Progenitor cell of endocrine pancreas (in vitro differentiated cells): Measurements from ENCODE around the gene IRAK2. TPM values are rescaled to one million over a fixed set of nuclear protein-coding genes. Genes with fewer than 3 reads are reported as not detected.
A peak's percentile ranks its signal among the peaks of the same experiment; 100 is the strongest.

ENCODE experiments used
- DNase-seq: peaks from one replicate; pipeline ENCODE4 v3.0.0; 2021; ENCODE audit warnings: low spot score; ENCODE audit not compliant: unreplicated experiment
- H3K27ac Mint-ChIP-seq: 2 replicates; pipeline ENCODE4 v1.8.0; 2021; ENCODE audit warnings: mild to moderate bottlenecking, moderate library complexity, mixed read lengths
- H3K27me3 Mint-ChIP-seq: 2 replicates; pipeline ENCODE4 v1.8.0; 2021; ENCODE audit warnings: mixed read lengths
- H3K36me3 Mint-ChIP-seq: 2 replicates; pipeline ENCODE4 v1.8.0; 2022; ENCODE audit warnings: mixed read lengths; ENCODE audit not compliant: insufficient read depth
- H3K4me1 Mint-ChIP-seq: 2 replicates; pipeline ENCODE4 v1.8.0; 2021; ENCODE audit warnings: low read depth, mixed read lengths
- H3K4me3 Mint-ChIP-seq: 2 replicates; pipeline ENCODE4 v1.8.0; 2021; ENCODE audit warnings: low read depth, mild to moderate bottlenecking, moderate library complexity, mixed read lengths
- H3K9me3 Mint-ChIP-seq: 2 replicates; pipeline ENCODE4 v1.8.0; 2021; ENCODE audit warnings: low read depth, mixed read lengths
- total RNA-seq: library from RNA; stranded (reverse); gene quantifications from 2 replicates; pipeline ENCODE4 v1.2.1, GENCODE V29; 2021
- TF ChIP-seq, protein P1 (sequence below): fragments of 200-600 bp; sonication (generic); IDR thresholded peaks from one replicate; pipeline ENCODE4 v1.5.0; 2021; ENCODE audit warnings: antibody characterized with exemption, mild to moderate bottlenecking; ENCODE audit not compliant: unreplicated experiment

IRAK2 gene
- total RNA-seq, 1 donor from 2014 or later = 0.36 TPM

DNA sequence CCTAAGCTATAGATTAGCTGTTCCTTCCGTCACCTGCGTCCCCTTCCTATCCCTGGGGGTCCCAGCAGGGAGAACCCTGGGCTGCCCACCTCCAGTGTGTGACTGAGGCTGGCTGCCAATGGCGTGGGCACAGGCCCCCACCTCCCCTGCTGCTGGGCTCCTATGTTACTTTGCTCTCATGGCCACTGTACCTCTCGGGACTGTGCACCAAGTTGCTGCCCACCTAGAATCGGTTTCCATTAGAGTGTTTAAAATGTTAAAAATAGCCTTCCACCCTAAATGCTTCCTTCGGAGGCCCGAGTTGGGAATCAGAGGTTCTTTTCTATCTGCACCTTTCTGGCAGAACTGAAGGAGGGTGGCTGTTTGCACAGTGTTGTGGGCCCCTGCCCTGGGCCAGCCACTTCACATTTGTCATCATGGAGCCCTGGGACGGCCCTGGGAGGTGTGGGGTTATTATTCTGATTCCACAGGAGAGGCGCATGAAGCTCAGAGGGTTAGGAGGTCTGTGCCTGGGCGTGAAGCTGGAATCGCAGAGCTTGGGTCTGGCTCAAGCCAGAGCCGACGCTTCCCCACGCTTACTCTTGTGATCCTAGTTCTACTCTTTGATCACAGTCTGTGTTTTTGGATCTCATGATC, 29.1 kb downstream of the IRAK2 start:
- TF ChIP-seq, protein P1, sequence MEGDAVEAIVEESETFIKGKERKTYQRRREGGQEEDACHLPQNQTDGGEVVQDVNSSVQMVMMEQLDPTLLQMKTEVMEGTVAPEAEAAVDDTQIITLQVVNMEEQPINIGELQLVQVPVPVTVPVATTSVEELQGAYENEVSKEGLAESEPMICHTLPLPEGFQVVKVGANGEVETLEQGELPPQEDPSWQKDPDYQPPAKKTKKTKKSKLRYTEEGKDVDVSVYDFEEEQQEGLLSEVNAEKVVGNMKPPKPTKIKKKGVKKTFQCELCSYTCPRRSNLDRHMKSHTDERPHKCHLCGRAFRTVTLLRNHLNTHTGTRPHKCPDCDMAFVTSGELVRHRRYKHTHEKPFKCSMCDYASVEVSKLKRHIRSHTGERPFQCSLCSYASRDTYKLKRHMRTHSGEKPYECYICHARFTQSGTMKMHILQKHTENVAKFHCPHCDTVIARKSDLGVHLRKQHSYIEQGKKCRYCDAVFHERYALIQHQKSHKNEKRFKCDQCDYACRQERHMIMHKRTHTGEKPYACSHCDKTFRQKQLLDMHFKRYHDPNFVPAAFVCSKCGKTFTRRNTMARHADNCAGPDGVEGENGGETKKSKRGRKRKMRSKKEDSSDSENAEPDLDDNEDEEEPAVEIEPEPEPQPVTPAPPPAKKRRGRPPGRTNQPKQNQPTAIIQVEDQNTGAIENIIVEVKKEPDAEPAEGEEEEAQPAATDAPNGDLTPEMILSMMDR = no peak
- Mint-ChIP-seq H3K9me3 (no peaks in the 10 kb centered on the region), H3K4me1 (peaks cover 21% of the 10 kb centered on the region), H3K4me3 (no peak overlapping the region), H3K27ac (peak overlapping the region; percentile 84), H3K27me3 (no peaks in the 10 kb centered on the region), H3K36me3 (no peaks in the 10 kb centered on the region)
- no peak for DNase-seq

- no peaks in the 10 kb centered on the region for H3K36me3 Mint-ChIP-seq
- no peak overlapping the region for H3K27ac Mint-ChIP-seq
- H3K9me3 Mint-ChIP-seq = no peaks in the 10 kb centered on the region
- TF ChIP-seq, protein P1 = no peak
- peaks cover 21% of the 10 kb centered on the region for H3K4me1 Mint-ChIP-seq
- H3K4me3 Mint-ChIP-seq = no peak overlapping the region
- DNase-seq = no peak
- H3K27me3 Mint-ChIP-seq = no peaks in the 10 kb centered on the region
Measured at GRCh38 chr3:10194328-10195071, 29.8 kb downstream of the IRAK2 start.

GRCh38 chr3:10195366-10196089, 30.8 kb downstream of the IRAK2 start:
- Mint-ChIP-seq H3K4me1 (peaks cover 21% of the 10 kb centered on the region), H3K36me3 (no peaks in the 10 kb centered on the region), H3K9me3 (no peaks in the 10 kb centered on the region), H3K4me3 (no peak overlapping the region), H3K27ac (no peak overlapping the region), H3K27me3 (no peaks in the 10 kb centered on the region)
- TF ChIP-seq, protein P1 = no peak
- no peak for DNase-seq

DNA sequence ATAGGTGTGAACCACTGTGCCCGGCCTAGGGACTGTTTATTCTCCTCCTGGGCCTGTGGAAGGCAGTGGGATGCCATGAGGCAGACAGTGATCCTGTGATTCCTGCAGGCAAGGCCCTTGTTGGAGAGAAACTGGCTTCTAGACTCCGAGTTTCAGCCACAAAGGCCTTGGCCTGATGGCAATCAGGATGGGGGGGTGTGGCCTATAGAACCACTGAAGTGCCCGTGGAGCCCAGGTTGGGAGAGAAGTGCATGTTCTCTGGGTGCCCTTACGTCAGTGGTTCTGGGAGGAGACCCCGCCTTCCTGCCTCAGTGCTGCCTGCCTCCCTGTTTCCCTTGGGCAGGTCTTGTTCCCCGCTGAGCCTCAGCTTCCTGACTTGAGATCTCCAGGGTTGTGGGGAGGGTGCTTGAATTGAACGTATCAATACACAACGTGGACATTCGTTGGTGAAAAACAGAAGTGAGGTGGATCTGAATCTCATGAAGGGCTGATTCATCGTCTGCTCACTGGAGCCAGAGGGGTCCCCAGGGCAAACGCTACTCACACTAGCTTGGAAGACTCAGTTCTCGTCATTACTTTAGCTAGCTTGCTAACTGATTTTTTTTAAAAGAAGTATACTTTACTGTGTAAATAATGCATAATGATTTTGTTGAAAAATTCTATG, 31.8 kb downstream of the IRAK2 start:
- TF ChIP-seq, protein P1 = no peak
- no peak overlapping the region for H3K4me3 Mint-ChIP-seq
- no peak for DNase-seq
- no peaks in the 10 kb centered on the region for H3K27me3 Mint-ChIP-seq
- H3K36me3 Mint-ChIP-seq = no peaks in the 10 kb centered on the region
- H3K9me3 Mint-ChIP-seq = no peaks in the 10 kb centered on the region
- no peak overlapping the region for H3K27ac Mint-ChIP-seq
- peaks cover 17% of the 10 kb centered on the region for H3K4me1 Mint-ChIP-seq

- Mint-ChIP-seq H3K4me3 (no peak overlapping the region), H3K36me3 (no peaks in the 10 kb centered on the region), H3K9me3 (no peaks in the 10 kb centered on the region), H3K27me3 (no peaks in the 10 kb centered on the region), H3K27ac (no peak overlapping the region), H3K4me1 (peaks cover 14% of the 10 kb centered on the region)
- TF ChIP-seq, protein P1 = no peak
- DNase-seq = no peak
Measured at GRCh38 chr3:10198226-10198625, 33.5 kb downstream of the IRAK2 start.
